ENCODE data around the gene STARD9.

DNA sequence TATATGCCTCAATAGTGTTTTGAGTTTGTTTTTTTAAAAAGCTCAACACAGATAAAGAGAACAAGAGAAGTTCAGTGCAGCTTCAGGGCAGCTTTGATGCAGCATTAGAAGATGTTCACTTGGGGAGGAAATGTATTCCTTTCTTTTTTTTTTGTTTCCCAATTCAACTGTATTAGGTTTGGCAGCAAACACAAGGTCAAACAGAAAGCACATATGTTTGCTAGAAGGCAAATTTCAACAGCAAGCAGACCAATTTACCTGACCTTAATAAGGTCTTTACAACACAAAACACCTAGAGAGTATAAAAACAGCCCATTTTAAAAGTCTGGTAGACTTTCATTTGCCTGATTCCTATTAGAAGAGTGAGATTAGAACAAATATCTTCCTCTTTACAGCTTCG is 168.8 kb downstream of the STARD9 start:
- TF ChIP-seq EZH2phosphoT487 (IDR thresholded peaks at IDR 0.05; ENCODE audit: insufficient read depth, low read depth) (no peak), EZH2 (IDR thresholded peaks at IDR 0.05; ENCODE audit: insufficient read depth, poor library complexity, severe bottlenecking) (no peak)

Data from GM23248 (cell line).